Left forelimb (tissue), 1 donor: ENCODE results near the gene ATG16L1.

ENCODE experiments used
- DNase-seq: peaks from one replicate; pipeline ENCODE4 v3.0.0-alpha.2; 2018; ENCODE audit warnings: low spot score

The ATG16L1 gene

GRCh38 chr2:233295891-233296290, 44.4 kb downstream of the ATG16L1 start:
- no peak for DNase-seq

- DNase-seq = no peak
These were observed 45.6 kb downstream of the ATG16L1 start for GRCh38 chr2:233297076-233297475.

- no peak for DNase-seq
These were observed 48.9 kb downstream of the ATG16L1 start for GRCh38 chr2:233300401-233300800.

GRCh38 chr2:233301248-233301647, 49.8 kb downstream of the ATG16L1 start:
- no peak for DNase-seq

- DNase-seq = no peak
These were observed 50.3 kb downstream of the ATG16L1 start for GRCh38 chr2:233301811-233302210.

GRCh38 chr2:233303252-233303651, 51.8 kb downstream of the ATG16L1 start:
- DNase-seq = no peak

- no peak for DNase-seq
These were observed 56.1 kb downstream of the ATG16L1 start, which contains the start of gene SAG for GRCh38 chr2:233307565-233307964. Gene SAG, plus strand, starts transcription at chr2:233307816. Its CDS starts 1,374 bp downstream, at chr2:233309190.

- no peak for DNase-seq
These were observed 59.9 kb downstream of the ATG16L1 start for GRCh38 chr2:233311241-233311926.

GRCh38 chr2:233312874-233313273, 61.4 kb downstream of the ATG16L1 start:
- DNase-seq = no peak

- no peak for DNase-seq
These were observed 62.9 kb downstream of the ATG16L1 start for GRCh38 chr2:233314180-233314925.

- DNase-seq = no peak
These were observed 65.9 kb downstream of the ATG16L1 start for GRCh38 chr2:233317196-233317943.

GRCh38 chr2:233319256-233319655, 67.8 kb downstream of the ATG16L1 start:
- no peak for DNase-seq

- no peak for DNase-seq
These were observed 69.0 kb downstream of the ATG16L1 start for GRCh38 chr2:233320470-233320869.

- DNase-seq = no peak
These were observed 69.7 kb downstream of the ATG16L1 start for GRCh38 chr2:233321166-233321565.

- DNase-seq = no peak
These were observed 72.4 kb downstream of the ATG16L1 start for GRCh38 chr2:233323851-233324250.

GRCh38 chr2:233325256-233325655, 73.8 kb downstream of the ATG16L1 start:
- no peak for DNase-seq

- DNase-seq = no peak
These were observed 74.3 kb downstream of the ATG16L1 start for GRCh38 chr2:233325814-233326213.

- no peak for DNase-seq
These were observed 75.0 kb downstream of the ATG16L1 start for GRCh38 chr2:233326500-233326899.

- DNase-seq = no peak
These were observed 77.4 kb downstream of the ATG16L1 start for GRCh38 chr2:233328922-233329321.

GRCh38 chr2:233329489-233330135, 78.1 kb downstream of the ATG16L1 start:
- DNase-seq = no peak

GRCh38 chr2:233331536-233331935, 80.1 kb downstream of the ATG16L1 start:
- no peak for DNase-seq

GRCh38 chr2:233332125-233332524, 80.7 kb downstream of the ATG16L1 start:
- no peak for DNase-seq
